HCT116 (cell line): ENCODE results near the gene ROR2. TPM values are rescaled to one million over a fixed set of nuclear protein-coding genes. Genes with fewer than 3 reads are reported as not detected.

ENCODE experiments used
- ATAC-seq: fragments of 200-7000 bp; cut with Tn5 transposase; 2 replicates; pipeline ENCODE4 v1.9.1; 2020; ENCODE audit warnings: mild to moderate bottlenecking, moderate library complexity
- BruUV-seq: library from RNA; stranded (reverse); fragments of 400-500 nt; replicated peaks from 2 replicates; lab custom pipeline; 2021; lab: Mats Ljungman, UMichigan
- CTCF ChIA-PET: fragments of 300-600 bp; sonication (Branson Sonifier 250); formaldehyde crosslinking; loops from one replicate; lab custom pipeline; 2021; ENCODE audit warnings: antibody characterized with exemption; lab: Charles Lee
- POLR2A ChIA-PET: fragments of 300-600, 350-600 bp; sonication (Branson Sonifier 250); formaldehyde crosslinking; loops from one replicate; lab custom pipeline; 2021; ENCODE audit warnings: antibody characterized with exemption; lab: Charles Lee
- RAD21 ChIA-PET, 2 experiments: fragments of 300-600 bp; sonication (Branson Sonifier 250); formaldehyde crosslinking; loops; one replicate each; lab custom pipeline; 2023; ENCODE audit warnings: low total read pairs in 2 of 2; ENCODE audit not compliant: uncharacterized antibody in 2 of 2, unreplicated experiment in 2 of 2, low non-redundant PET in 1 of 2; lab: Charles Lee
- DNase-seq: peaks from one replicate; pipeline ENCODE4 v3.0.0-alpha.2; 2010; ENCODE audit warnings: low read depth, low spot score
- H2AFZ ChIP-seq: fragments of 200-600 bp; shearing (Covaris generic), sonication (generic); 2 replicates; pipeline ENCODE4 v1.6.1; 2017; ENCODE audit warnings: low read depth, mixed run types, mixed read lengths, antibody characterized with exemption, low read length; ENCODE audit not compliant: poor library complexity, severe bottlenecking
- H3K27ac ChIP-seq: 2 replicates; pipeline ENCODE4 v1.5.1; 2012; ENCODE audit warnings: low read depth, low read length
- H3K27me3 ChIP-seq: fragments of 200-600 bp; sonication (generic); 2 replicates; pipeline ENCODE4 v1.6.1; 2016; ENCODE audit warnings: mixed run types, low read length, mixed read lengths; ENCODE audit not compliant: insufficient read depth
- H3K36me3 ChIP-seq, 2 experiments: fragments of 200-500 bp in 1 of 2; fragments of 200-600 bp in 1 of 2; sonication (Bioruptor generic) in 1 of 2; sonication (generic) in 1 of 2; 2 replicates each; pipeline versions ENCODE4 v1.5.1 to v1.6.1; 2014 to 2016; ENCODE audit warnings: low read length in 2 of 2, inconsistent platforms in 1 of 2, mixed read lengths in 1 of 2, mixed run types in 1 of 2; ENCODE audit not compliant: insufficient read depth in 2 of 2, control insufficient read depth in 1 of 2
- H3K4me1 ChIP-seq, 2 experiments: fragments of 200-600 bp in 1 of 2; sonication (generic) in 1 of 2; 2 replicates each; pipeline versions ENCODE4 v1.5.1 to v1.6.1; 2012 to 2017; ENCODE audit warnings: low read length in 2 of 2, inconsistent platforms in 1 of 2, mild to moderate bottlenecking in 1 of 2, mixed read lengths in 1 of 2, mixed run types in 1 of 2, moderate library complexity in 1 of 2; ENCODE audit not compliant: insufficient read depth in 2 of 2, control insufficient read depth in 1 of 2
- H3K4me2 ChIP-seq: fragments of 200-600 bp; sonication (generic); 2 replicates; pipeline ENCODE4 v1.6.1; 2017; ENCODE audit warnings: mixed run types, low read length, mixed read lengths
- H3K4me3 ChIP-seq, 2 experiments: fragments of 200-600 bp in 1 of 2; sonication (generic) in 1 of 2; replicated peaks in 1 of 2; 2 replicates each; pipeline ENCODE4 v1.5.1; 2011 to 2016; ENCODE audit warnings: low read length in 2 of 2, control low read depth in 1 of 2, low read depth in 1 of 2, mild to moderate bottlenecking in 1 of 2, mixed read lengths in 1 of 2, mixed run types in 1 of 2
- H3K79me2 ChIP-seq: fragments of 200-600 bp; sonication (generic); 2 replicates; pipeline ENCODE4 v1.6.1; 2017; ENCODE audit warnings: mild to moderate bottlenecking, mixed run types, low read length, moderate library complexity, mixed read lengths; ENCODE audit not compliant: insufficient read depth
- H3K9ac ChIP-seq: fragments of 200-600 bp; sonication (generic); 2 replicates; pipeline ENCODE4 v1.6.1; 2016; ENCODE audit warnings: low read length, mixed read lengths
- H3K9me2 ChIP-seq: fragments of 200-600 bp; sonication (generic), shearing (Covaris generic); 2 replicates; pipeline ENCODE4 v1.6.1; 2017; ENCODE audit warnings: mixed run types, mild to moderate bottlenecking, moderate library complexity; ENCODE audit not compliant: insufficient read depth
- H3K9me3 ChIP-seq, 2 experiments: fragments of 200-500 bp in 1 of 2; fragments of 200-600 bp in 1 of 2; sonication (Bioruptor generic) in 1 of 2; sonication (generic) in 1 of 2; 2 replicates each; pipeline ENCODE4 v1.6.1; 2014 to 2017; ENCODE audit warnings: low read length in 2 of 2, mixed read lengths in 2 of 2, inconsistent platforms in 1 of 2, low read depth in 1 of 2, mild to moderate bottlenecking in 1 of 2, mixed run types in 1 of 2, moderate library complexity in 1 of 2; ENCODE audit not compliant: control insufficient read depth in 1 of 2, insufficient read depth in 1 of 2
- H4K20me1 ChIP-seq: fragments of 200-600 bp; sonication (generic), shearing (Covaris generic); 2 replicates; pipeline ENCODE4 v1.6.1; 2017; ENCODE audit warnings: mixed run types, mild to moderate bottlenecking, moderate library complexity; ENCODE audit not compliant: insufficient read depth
- EZH2 ChIP-seq: fragments of 200-600 bp; sonication (generic); IDR thresholded peaks from 2 replicates; pipeline ENCODE4 v1.6.1; 2017; ENCODE audit warnings: antibody characterized with exemption, mixed run types
- POLR2AphosphoS5 ChIP-seq: IDR thresholded peaks from 2 replicates; pipeline ENCODE4 v1.6.1; 2011; ENCODE audit warnings: mild to moderate bottlenecking, low read depth, low read length, moderate library complexity
- TCF7L2 ChIP-seq: IDR thresholded peaks from 2 replicates; pipeline ENCODE4 v1.7.0; 2011; ENCODE audit warnings: borderline replicate concordance, inconsistent platforms; ENCODE audit not compliant: insufficient read depth, insufficient read length; ENCODE audit errors: extremely low read depth
- intact Hi-C: fragments of 100-400 bp; cut with micrococcal nuclease; formaldehyde crosslinking; loops from 2 replicates; pipeline ENCODE4 v1.10.0; 2022
- total RNA-seq: library from RNA; stranded (reverse); gene quantifications from one replicate; pipeline ENCODE4 v1.2.1, GENCODE V29; 2021; ENCODE audit not compliant: unreplicated experiment
- TF ChIP-seq, protein P1 (sequence below): IDR thresholded peaks from 2 replicates; pipeline ENCODE4 v1.6.1; 2012; ENCODE audit warnings: low read depth
- TF ChIP-seq, protein P2 (sequence below): IDR thresholded peaks from 2 replicates; pipeline ENCODE4 v1.6.1; 2011; ENCODE audit warnings: mild to moderate bottlenecking, low read length, moderate library complexity; ENCODE audit not compliant: insufficient replicate concordance; ENCODE audit errors: extremely low read depth
- TF ChIP-seq, protein P3 (sequence below): IDR thresholded peaks from 2 replicates; pipeline ENCODE4 v1.6.1; 2012

The ROR2 gene
- total RNA-seq, 1 experiment from 2014 or later: 15.7 TPM

DNA sequence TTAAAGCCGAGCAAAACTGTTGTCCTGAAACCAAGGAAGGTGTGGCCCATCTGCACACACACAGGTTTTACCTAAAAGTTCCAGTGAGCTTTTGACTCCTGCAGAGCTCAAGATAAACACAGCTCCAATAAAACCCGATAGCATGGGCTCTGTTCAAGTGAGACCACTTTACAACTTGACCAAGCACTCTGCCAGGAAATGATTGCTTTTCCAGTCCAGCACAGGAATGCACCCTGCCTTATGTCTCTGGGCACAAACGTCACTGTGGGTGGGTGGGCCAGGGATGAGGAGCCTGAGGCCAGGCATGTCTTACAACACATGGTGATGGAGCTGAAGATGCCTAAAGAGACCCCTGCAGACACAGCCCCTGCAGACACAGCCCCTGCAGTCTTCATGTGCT is 115.3 kb downstream of the ROR2 start:
- no peak overlapping the region for H3K9ac ChIP-seq
- H3K9me2 ChIP-seq: no peaks in the 10 kb centered on the region
- H3K4me2 ChIP-seq: no peak overlapping the region
- H3K79me2 ChIP-seq: peaks cover 2% of the 10 kb centered on the region; the same call in 1 of the 2 replicates
- no peak overlapping the region for H2AFZ ChIP-seq
- no TSS peak for BruUV-seq
- POLR2A ChIA-PET: no interaction called here
- CTCF ChIA-PET: no interaction called here
- intact Hi-C loops: no loop called here
- H3K9me3 ChIP-seq: no peaks in the 10 kb centered on the region
- no peak overlapping the region for H3K27ac ChIP-seq
- no peak overlapping the region for H3K4me3 ChIP-seq
- H4K20me1 ChIP-seq: peaks cover 3% of the 10 kb centered on the region; the same call in 1 of the 2 replicates
- H3K36me3 ChIP-seq: no peaks in the 10 kb centered on the region
- TF ChIP-seq EZH2: no peak
- ATAC-seq (no peak), DNase-seq (no peak)
- H3K27me3 ChIP-seq: no peaks in the 10 kb centered on the region
- peaks cover 18 to 19% of the 10 kb centered on the region in 2 experiments for H3K4me1 ChIP-seq
- RAD21 ChIA-PET: no interaction called here

DNA sequence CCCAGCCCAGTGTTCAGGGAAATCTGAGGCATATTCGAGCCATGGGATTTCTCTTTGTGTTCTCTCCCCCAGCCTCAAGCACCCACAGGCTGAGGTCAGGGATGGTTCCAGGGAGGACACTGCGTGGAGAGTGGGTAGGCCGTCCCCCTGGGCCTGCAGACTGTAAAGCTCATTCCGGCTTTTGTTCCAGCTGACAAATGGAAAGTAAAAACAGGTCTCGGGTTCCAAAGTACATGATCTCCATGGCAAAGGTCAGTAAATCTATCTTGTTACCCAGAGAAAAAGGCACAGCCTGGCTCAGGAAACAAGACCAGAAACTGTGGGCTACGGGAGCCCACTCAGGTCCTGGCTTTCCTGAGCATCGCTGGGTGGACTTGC is 116.2 kb downstream of the ROR2 start:
- no peak overlapping the region for H3K4me3 ChIP-seq
- peaks cover 2% of the 10 kb centered on the region; the same call in 1 of the 2 replicates for H3K79me2 ChIP-seq
- DNase-seq (no peak), ATAC-seq (no peak)
- no peak overlapping the region for H2AFZ ChIP-seq
- no peaks in the 10 kb centered on the region for H3K36me3 ChIP-seq
- no peak overlapping the region for H3K9ac ChIP-seq
- no peak overlapping the region for H3K27ac ChIP-seq
- BruUV-seq: no TSS peak
- POLR2A ChIA-PET: no interaction called here
- no peaks in the 10 kb centered on the region for H3K27me3 ChIP-seq
- CTCF ChIA-PET: no interaction called here
- peaks cover 3% of the 10 kb centered on the region; the same call in 1 of the 2 replicates for H4K20me1 ChIP-seq
- peaks cover 12 to 15% of the 10 kb centered on the region in 2 experiments for H3K4me1 ChIP-seq
- RAD21 ChIA-PET: no interaction called here
- TF ChIP-seq POLR2AphosphoS5 (no peak), TCF7L2 (no peak)
- TF ChIP-seq, protein P1, sequence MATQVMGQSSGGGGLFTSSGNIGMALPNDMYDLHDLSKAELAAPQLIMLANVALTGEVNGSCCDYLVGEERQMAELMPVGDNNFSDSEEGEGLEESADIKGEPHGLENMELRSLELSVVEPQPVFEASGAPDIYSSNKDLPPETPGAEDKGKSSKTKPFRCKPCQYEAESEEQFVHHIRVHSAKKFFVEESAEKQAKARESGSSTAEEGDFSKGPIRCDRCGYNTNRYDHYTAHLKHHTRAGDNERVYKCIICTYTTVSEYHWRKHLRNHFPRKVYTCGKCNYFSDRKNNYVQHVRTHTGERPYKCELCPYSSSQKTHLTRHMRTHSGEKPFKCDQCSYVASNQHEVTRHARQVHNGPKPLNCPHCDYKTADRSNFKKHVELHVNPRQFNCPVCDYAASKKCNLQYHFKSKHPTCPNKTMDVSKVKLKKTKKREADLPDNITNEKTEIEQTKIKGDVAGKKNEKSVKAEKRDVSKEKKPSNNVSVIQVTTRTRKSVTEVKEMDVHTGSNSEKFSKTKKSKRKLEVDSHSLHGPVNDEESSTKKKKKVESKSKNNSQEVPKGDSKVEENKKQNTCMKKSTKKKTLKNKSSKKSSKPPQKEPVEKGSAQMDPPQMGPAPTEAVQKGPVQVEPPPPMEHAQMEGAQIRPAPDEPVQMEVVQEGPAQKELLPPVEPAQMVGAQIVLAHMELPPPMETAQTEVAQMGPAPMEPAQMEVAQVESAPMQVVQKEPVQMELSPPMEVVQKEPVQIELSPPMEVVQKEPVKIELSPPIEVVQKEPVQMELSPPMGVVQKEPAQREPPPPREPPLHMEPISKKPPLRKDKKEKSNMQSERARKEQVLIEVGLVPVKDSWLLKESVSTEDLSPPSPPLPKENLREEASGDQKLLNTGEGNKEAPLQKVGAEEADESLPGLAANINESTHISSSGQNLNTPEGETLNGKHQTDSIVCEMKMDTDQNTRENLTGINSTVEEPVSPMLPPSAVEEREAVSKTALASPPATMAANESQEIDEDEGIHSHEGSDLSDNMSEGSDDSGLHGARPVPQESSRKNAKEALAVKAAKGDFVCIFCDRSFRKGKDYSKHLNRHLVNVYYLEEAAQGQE: no peak
- TF ChIP-seq, protein P2, sequence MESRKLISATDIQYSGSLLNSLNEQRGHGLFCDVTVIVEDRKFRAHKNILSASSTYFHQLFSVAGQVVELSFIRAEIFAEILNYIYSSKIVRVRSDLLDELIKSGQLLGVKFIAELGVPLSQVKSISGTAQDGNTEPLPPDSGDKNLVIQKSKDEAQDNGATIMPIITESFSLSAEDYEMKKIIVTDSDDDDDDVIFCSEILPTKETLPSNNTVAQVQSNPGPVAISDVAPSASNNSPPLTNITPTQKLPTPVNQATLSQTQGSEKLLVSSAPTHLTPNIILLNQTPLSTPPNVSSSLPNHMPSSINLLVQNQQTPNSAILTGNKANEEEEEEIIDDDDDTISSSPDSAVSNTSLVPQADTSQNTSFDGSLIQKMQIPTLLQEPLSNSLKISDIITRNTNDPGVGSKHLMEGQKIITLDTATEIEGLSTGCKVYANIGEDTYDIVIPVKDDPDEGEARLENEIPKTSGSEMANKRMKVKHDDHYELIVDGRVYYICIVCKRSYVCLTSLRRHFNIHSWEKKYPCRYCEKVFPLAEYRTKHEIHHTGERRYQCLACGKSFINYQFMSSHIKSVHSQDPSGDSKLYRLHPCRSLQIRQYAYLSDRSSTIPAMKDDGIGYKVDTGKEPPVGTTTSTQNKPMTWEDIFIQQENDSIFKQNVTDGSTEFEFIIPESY: no peak
- TF ChIP-seq, protein P3, sequence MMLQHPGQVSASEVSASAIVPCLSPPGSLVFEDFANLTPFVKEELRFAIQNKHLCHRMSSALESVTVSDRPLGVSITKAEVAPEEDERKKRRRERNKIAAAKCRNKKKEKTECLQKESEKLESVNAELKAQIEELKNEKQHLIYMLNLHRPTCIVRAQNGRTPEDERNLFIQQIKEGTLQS: no peak
- TF ChIP-seq, all 23 proteins: peak for 0
- Histone ChIP-seq H3K9me2 (no peaks in the 10 kb centered on the region), H3K4me2 (no peak overlapping the region), H3K9me3 (no peaks in the 10 kb centered on the region)
- intact Hi-C loops: no loop called here
